GM23248 (cell line): ENCODE data around the gene VSIG1.

ENCODE experiments used
- EZH2 ChIP-seq: fragments of 200-600 bp; sonication (generic); IDR thresholded peaks from 2 replicates; pipeline ENCODE4 v1.6.1; 2018; ENCODE audit warnings: antibody characterized with exemption, mild to moderate bottlenecking; ENCODE audit not compliant: insufficient read depth, poor library complexity, severe bottlenecking
- EZH2phosphoT487 ChIP-seq: fragments of 200-600 bp; sonication (generic); IDR thresholded peaks from 2 replicates; pipeline ENCODE4 v1.6.1; 2018; ENCODE audit warnings: antibody characterized with exemption, moderate library complexity, mild to moderate bottlenecking, low read depth; ENCODE audit not compliant: insufficient read depth

DNA sequence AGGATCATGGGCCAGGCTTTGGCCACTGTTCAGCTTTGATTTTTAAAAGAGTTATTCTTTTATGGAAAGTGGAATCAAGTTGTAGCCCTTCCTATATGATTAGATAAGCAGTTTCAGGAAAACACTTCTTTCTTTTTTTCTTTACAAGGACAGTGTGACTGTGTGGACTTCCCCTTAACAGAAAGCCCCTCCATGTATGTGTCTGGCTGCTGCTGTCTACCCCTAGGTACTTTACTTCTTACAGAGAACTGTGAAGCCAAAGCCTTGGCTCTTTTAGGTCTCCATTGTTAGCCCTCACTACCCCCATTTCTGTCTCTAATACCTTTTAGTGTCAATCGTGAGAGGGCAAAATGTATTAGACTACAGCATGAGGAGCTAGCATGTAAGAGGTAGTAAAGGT is 19.1 kb downstream of the VSIG1 start:
- TF ChIP-seq EZH2, result no peak
- TF ChIP-seq EZH2phosphoT487, result no peak
